Measurements from ENCODE around the gene IMPDH1. TPM values are rescaled to one million over a fixed set of nuclear protein-coding genes. Genes with fewer than 3 reads are reported as not detected.

IMPDH1 gene
- total RNA-seq, 2 donors from 2014 or later = 48.2 to 91.6 TPM

GRCh38 chr7:128363261-128363721, 46.5 kb downstream of the IMPDH1 start:
- Histone ChIP-seq H3K9me3 (no peaks in the 10 kb centered on the region), H3K27me3 (replicated peaks; ENCODE audit: insufficient read depth) (peaks cover 3% of the 10 kb centered on the region), H3K4me3 (no peak overlapping the region), H3K36me3 (no peaks in the 10 kb centered on the region), H3K27ac (no peak overlapping the region), H3K4me1 (replicated peaks) (no peaks in the 10 kb centered on the region)
- intact Hi-C loops (cut with DNase I) = no loop called here
- no peak for TF ChIP-seq POLR2AphosphoS5 (IDR thresholded peaks at IDR 0.05)
- TF ChIP-seq, protein P1, sequence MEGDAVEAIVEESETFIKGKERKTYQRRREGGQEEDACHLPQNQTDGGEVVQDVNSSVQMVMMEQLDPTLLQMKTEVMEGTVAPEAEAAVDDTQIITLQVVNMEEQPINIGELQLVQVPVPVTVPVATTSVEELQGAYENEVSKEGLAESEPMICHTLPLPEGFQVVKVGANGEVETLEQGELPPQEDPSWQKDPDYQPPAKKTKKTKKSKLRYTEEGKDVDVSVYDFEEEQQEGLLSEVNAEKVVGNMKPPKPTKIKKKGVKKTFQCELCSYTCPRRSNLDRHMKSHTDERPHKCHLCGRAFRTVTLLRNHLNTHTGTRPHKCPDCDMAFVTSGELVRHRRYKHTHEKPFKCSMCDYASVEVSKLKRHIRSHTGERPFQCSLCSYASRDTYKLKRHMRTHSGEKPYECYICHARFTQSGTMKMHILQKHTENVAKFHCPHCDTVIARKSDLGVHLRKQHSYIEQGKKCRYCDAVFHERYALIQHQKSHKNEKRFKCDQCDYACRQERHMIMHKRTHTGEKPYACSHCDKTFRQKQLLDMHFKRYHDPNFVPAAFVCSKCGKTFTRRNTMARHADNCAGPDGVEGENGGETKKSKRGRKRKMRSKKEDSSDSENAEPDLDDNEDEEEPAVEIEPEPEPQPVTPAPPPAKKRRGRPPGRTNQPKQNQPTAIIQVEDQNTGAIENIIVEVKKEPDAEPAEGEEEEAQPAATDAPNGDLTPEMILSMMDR (IDR thresholded peaks at IDR 0.05) = no peak
- TF ChIP-seq POLR2A (IDR thresholded peaks at IDR 0.05) = no peak
- no peak for DNase-seq (ENCODE audit: low spot score)
- 81% methylated on average over 6 of the region's 6 CpGs for WGBS

GRCh38 chr7:128362670-128363069, 47.1 kb downstream of the IMPDH1 start:
- DNase-seq (ENCODE audit: low spot score) = no peak

GRCh38 chr7:128361411-128362379, 48.1 kb downstream of the IMPDH1 start, which contains the start of gene PRRT4:
PRRT4 (minus strand) TSS chr7:128361690.
- TF ChIP-seq, protein P1 (IDR thresholded peaks at IDR 0.05) = no peak
- TF ChIP-seq POLR2A (IDR thresholded peaks at IDR 0.05) (no peak), POLR2AphosphoS5 (IDR thresholded peaks at IDR 0.05) (no peak)
- Histone ChIP-seq H3K4me3 (peak within 1 kb of the TSS; percentile 40 to 43), H3K27me3 (replicated peaks; ENCODE audit: insufficient read depth) (peaks cover under 1% of the 10 kb centered on the region), H3K4me1 (replicated peaks) (no peaks in the 10 kb centered on the region), H3K9me3 (no peaks in the 10 kb centered on the region), H3K36me3 (no peaks in the 10 kb centered on the region), H3K27ac (no peak within 1 kb of the TSS)
- intact Hi-C loops (cut with DNase I) = no loop called here
- DNase-seq (ENCODE audit: low spot score) = no peak
- 1% methylated on average over 88 of the region's 88 CpGs for WGBS

More at GRCh38 chr7:128362670-128363069, 47.1 kb downstream of the IMPDH1 start:
- H3K4me1 ChIP-seq (replicated peaks) = no peaks in the 10 kb centered on the region
- intact Hi-C loops (cut with DNase I) = no loop called here
- TF ChIP-seq POLR2AphosphoS5 (IDR thresholded peaks at IDR 0.05) = no peak
- no peak for TF ChIP-seq POLR2A (IDR thresholded peaks at IDR 0.05)
- TF ChIP-seq, protein P1 (IDR thresholded peaks at IDR 0.05) = no peak
- WGBS = 74% methylated on average over 4 of the region's 4 CpGs
- H3K27ac ChIP-seq = no peak overlapping the region
- no peak overlapping the region for H3K4me3 ChIP-seq
- no peaks in the 10 kb centered on the region for H3K9me3 ChIP-seq
- H3K27me3 ChIP-seq (replicated peaks; ENCODE audit: insufficient read depth) = peaks cover 3% of the 10 kb centered on the region
- H3K36me3 ChIP-seq = no peaks in the 10 kb centered on the region

- Histone ChIP-seq H3K9me3 (no peaks in the 10 kb centered on the region), H3K4me3 (no peak overlapping the region), H3K27me3 (replicated peaks; ENCODE audit: insufficient read depth) (no peaks in the 10 kb centered on the region), H3K27ac (no peak overlapping the region), H3K4me1 (replicated peaks) (no peaks in the 10 kb centered on the region), H3K36me3 (no peaks in the 10 kb centered on the region)
- WGBS = 27% methylated on average over 9 of the region's 9 CpGs
- intact Hi-C loops (cut with DNase I) = no loop called here
- DNase-seq (ENCODE audit: low spot score) = no peak
- TF ChIP-seq POLR2A (IDR thresholded peaks at IDR 0.05) (no peak), POLR2AphosphoS5 (IDR thresholded peaks at IDR 0.05) (no peak)
- TF ChIP-seq, protein P1 (IDR thresholded peaks at IDR 0.05) = no peak
Measured at GRCh38 chr7:128360359-128360678, 49.5 kb downstream of the IMPDH1 start.
